HK-2 (cell line): Measurements from ENCODE around the gene CYP3A7.
"Not testable (repeated sequence)": the region's sequence is repeated elsewhere in the genome, so short reads cannot be mapped to it uniquely, and the experiment has no call there.

ENCODE experiments used
- DNase-seq: peaks from one replicate; pipeline ENCODE4 v3.0.0-alpha.2; 2018; ENCODE audit not compliant: unreplicated experiment

Gene CYP3A7

DNA sequence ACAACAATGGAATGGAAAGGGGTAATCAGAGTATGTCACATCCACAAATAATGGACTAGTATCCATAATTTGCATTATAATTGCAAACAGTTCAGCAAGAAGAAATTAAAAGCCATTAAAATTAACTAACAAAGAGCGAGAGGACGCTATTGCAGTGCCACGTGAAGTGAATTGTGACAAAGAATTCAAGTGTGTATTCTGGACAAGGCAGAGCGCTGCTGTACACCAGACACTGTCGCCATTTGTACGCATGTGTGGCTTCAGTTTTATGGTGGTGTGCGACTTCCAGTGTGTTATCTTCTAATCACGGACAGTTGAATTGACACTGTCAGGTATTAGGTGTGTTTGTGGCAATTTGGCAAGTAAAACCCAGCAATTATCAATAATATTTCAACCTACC lies 66.5 kb downstream of the CYP3A7 start:
- DNase-seq, result no peak

DNA sequence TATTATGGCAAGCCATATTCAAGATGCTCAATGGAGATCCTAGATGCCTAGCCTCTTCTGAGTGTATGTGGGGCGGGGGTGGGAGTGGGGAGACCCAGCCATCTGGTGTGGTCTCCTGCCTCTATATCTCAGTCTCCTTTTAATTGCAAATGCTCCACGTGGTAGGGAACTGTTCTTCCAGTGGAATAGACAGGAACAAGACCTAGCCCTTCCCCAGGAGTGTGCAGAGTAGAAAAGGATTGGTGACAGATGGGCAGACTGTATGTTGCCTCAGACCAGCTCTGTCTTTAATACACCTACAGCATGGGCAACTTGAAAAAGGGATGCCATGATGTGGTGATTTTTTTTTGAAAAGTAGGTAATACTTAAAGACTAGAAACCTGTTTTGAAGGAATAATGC lies 67.8 kb downstream of the CYP3A7 start:
- DNase-seq, result no peak

DNA sequence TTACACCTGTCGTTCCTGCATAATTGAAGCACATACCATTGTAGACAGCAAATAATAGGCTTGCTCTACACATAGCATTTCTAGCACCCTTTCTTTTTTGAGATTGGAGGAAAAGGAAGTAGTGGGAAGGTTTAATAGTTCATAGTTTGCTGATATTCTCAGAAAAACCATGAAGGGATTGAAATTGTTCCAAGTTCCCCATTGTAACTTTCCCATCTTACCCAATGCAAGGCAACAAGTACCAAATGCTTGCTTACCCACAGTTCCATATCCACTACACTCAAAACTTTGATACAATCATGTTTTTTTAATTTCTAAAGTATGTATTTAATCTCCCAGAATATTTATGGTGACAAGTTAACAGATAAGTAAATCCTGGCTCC lies 69.0 kb downstream of the CYP3A7 start:
- no peak for DNase-seq

DNA sequence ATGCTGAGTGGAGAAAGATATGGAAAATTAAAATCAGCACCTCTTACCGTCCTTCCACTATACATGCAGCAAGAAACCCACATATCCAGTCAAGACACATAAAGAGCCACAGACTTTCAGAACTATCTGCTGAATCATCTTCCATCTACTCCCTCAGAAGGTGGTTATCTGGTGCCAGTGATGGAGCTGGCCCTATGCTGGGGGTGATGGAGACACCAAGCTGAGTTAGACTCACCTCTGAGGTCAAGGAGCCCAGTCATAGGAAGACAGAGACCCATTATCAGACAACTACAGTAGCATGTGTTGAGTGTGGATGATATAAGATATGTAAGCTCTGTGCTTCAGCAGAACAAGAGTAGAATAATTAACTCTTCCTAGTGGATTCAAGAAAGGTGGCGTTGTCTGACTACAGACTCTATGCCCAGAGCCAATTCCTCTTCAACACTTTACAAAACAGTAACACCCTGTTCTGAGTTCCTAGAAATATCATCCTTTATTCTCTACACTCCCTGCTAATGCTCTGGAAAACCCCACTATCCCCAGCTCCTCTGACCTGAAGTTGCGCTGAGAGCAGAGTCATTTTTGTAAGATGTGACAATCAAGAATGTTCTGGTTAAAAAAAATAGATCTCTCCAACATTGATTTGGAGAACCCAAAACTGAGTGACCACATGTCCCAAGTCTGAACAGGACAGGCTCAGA lies 69.5 kb downstream of the CYP3A7 start:
- DNase-seq, result no peak

DNA sequence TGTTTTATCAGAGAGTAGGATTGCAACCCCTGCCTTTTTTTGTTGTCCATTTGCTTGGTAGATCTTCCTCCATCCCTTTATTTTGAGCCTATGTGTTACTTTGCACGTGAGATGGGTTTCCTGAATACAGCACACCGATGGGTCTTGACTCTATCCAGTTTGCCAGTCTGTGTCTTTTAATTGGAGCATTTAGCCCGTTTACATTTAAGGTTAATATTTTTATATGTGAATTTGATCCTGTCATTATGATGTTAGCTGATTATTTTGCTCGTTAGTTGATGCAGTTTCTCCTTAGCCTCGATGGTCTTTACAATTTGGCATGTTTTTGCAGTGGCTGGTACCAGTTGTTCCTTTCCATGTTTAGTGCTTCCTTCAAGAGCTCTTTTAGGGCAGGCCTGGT lies 77.1 kb downstream of the CYP3A7 start:
- not testable (repeated sequence) for DNase-seq
